Activated CD4-positive, alpha-beta memory T cell treated with anti-CD3 and anti-CD28 coated beads, Interleukin-2, amount 10 ng/mL, durations not matched to agents 7 days and 5 days (primary cell): ENCODE data around the gene SPATA6. TPM values are rescaled to one million over a fixed set of nuclear protein-coding genes. Genes with fewer than 3 reads are reported as not detected.
A peak's percentile ranks its signal among the peaks of the same experiment; 100 is the strongest.
"Not testable (repeated sequence)": the region's sequence is repeated elsewhere in the genome, so short reads cannot be mapped to it uniquely, and the experiment has no call there.

Source experiments
- CTCF ChIA-PET: fragments of 350-600 bp; sonication (Branson Sonifier 250); formaldehyde crosslinking; loops from one replicate; lab custom pipeline; 2021; ENCODE audit warnings: antibody characterized with exemption, inconsistent platforms; lab: Charles Lee
- POLR2A ChIA-PET: fragments of 350-600 bp; sonication (Branson Sonifier 250); formaldehyde crosslinking; loops from one replicate; lab custom pipeline; 2021; ENCODE audit warnings: antibody characterized with exemption; lab: Charles Lee
- DNase-seq: peaks from one replicate; pipeline ENCODE4 v3.0.0-alpha.2; 2020
- H3K27ac Mint-ChIP-seq: one replicate; pipeline ENCODE4 v1.8.0; 2021; ENCODE audit warnings: mild to moderate bottlenecking, mixed read lengths
- H3K27me3 Mint-ChIP-seq: one replicate; pipeline ENCODE4 v1.8.0; 2021; ENCODE audit warnings: mixed read lengths
- H3K36me3 Mint-ChIP-seq: one replicate; pipeline ENCODE4 v1.8.0; 2021; ENCODE audit warnings: low read depth, mixed read lengths
- H3K4me1 Mint-ChIP-seq: one replicate; pipeline ENCODE4 v1.8.0; 2021; ENCODE audit warnings: mixed read lengths
- H3K4me3 Mint-ChIP-seq: one replicate; pipeline ENCODE4 v1.8.0; 2021; ENCODE audit warnings: mild to moderate bottlenecking, mixed read lengths
- H3K9me3 Mint-ChIP-seq: one replicate; pipeline ENCODE4 v1.8.0; 2021; ENCODE audit warnings: mixed read lengths
- total RNA-seq, 2 experiments: library from RNA; stranded (reverse); gene quantifications; one replicate each; pipeline ENCODE4 v1.2.3, GENCODE V29; 2021

The SPATA6 gene
- total RNA-seq = under 1 TPM; 0.40 to 0.55 TPM

- no peaks in the 10 kb centered on the region for H3K36me3 Mint-ChIP-seq
- CTCF ChIA-PET = interaction anchor here (0.5 to 2.5 kb wide), 3 partner anchors 9 to 44 kb away, joined by 3 to 21 read pairs (median 3); no protein-coding TSS in a partner anchor
- peaks cover 23% of the 10 kb centered on the region for H3K27me3 Mint-ChIP-seq
- H3K4me3 Mint-ChIP-seq = peak within 1 kb of the TSS; percentile 73
- no peaks in the 10 kb centered on the region for H3K9me3 Mint-ChIP-seq
- peak; percentile 94 for DNase-seq
- peak within 1 kb of the TSS; percentile 26 for H3K27ac Mint-ChIP-seq
- peaks cover 15% of the 10 kb centered on the region for H3K4me1 Mint-ChIP-seq
- POLR2A ChIA-PET = no interaction called here
Observed at GRCh38 chr1:48471691-48472576, at the start of gene SPATA6. TSS of gene SPATA6 (minus strand) at chr1:48472204. CDS start at chr1:48472008, 196 bp downstream.

GRCh38 chr1:48519896-48520295 lies 47.9 kb upstream of the SPATA6 start:
- H3K4me1 Mint-ChIP-seq, H3K36me3 Mint-ChIP-seq, H3K27ac Mint-ChIP-seq, POLR2A ChIA-PET, DNase-seq, H3K27me3 Mint-ChIP-seq, H3K9me3 Mint-ChIP-seq, H3K4me3 Mint-ChIP-seq: not testable (repeated sequence)
- CTCF ChIA-PET = interaction anchor here (1.3 kb wide), 1 partner anchor 22 kb away, joined by 4 read pairs; no protein-coding TSS in a partner anchor

GRCh38 chr1:48506870-48507269 lies 34.9 kb upstream of the SPATA6 start:
- CTCF ChIA-PET = interaction anchor here (1.5 kb wide), 1 partner anchor 9 kb away, joined by 6 read pairs; no protein-coding TSS in a partner anchor

GRCh38 chr1:48500541-48501450 lies 28.8 kb upstream of the SPATA6 start:
- ChIA-PET POLR2A (no interaction called here), CTCF (interaction anchor here (0.7 kb wide), 1 partner anchor 23 kb away, joined by 3 read pairs; no protein-coding TSS in a partner anchor)
- Mint-ChIP-seq H3K27ac (no peak overlapping the region), H3K27me3 (no peaks in the 10 kb centered on the region), H3K36me3 (no peaks in the 10 kb centered on the region), H3K9me3 (no peaks in the 10 kb centered on the region), H3K4me3 (no peak overlapping the region), H3K4me1 (peaks cover 1% of the 10 kb centered on the region)
- DNase-seq = no peak

More at GRCh38 chr1:48506870-48507269, 34.9 kb upstream of the SPATA6 start:
- Mint-ChIP-seq H3K4me1 (no peaks in the 10 kb centered on the region), H3K9me3 (no peaks in the 10 kb centered on the region), H3K4me3 (no peak overlapping the region), H3K27ac (no peak overlapping the region), H3K36me3 (no peaks in the 10 kb centered on the region), H3K27me3 (peaks cover 3% of the 10 kb centered on the region)
- DNase-seq = no peak
- POLR2A ChIA-PET = no interaction called here

- H3K36me3 Mint-ChIP-seq = no peaks in the 10 kb centered on the region
- CTCF ChIA-PET = interaction anchor here (1.6 to 2.6 kb wide), 2 partner anchors 9 to 27 kb away, joined by 4 to 21 read pairs; partner anchors contain the start of gene SPATA6
- DNase-seq = no peak
Observed at GRCh38 chr1:48499211-48499735, 27.3 kb upstream of the SPATA6 start.

GRCh38 chr1:48498096-48498791 lies 26.2 kb upstream of the SPATA6 start:
- Mint-ChIP-seq H3K36me3 (no peaks in the 10 kb centered on the region), H3K4me3 (no peak overlapping the region), H3K27ac (no peak overlapping the region), H3K27me3 (no peaks in the 10 kb centered on the region), H3K9me3 (no peaks in the 10 kb centered on the region), H3K4me1 (peaks cover 1% of the 10 kb centered on the region)
- ChIA-PET POLR2A (no interaction called here), CTCF (interaction anchor here (0.6 to 2.6 kb wide), 15 partner anchors 8 to 389 kb away, joined by 3 to 21 read pairs (median 4); partner anchors contain the start of gene SPATA6)
- DNase-seq = peak; percentile 66

More at GRCh38 chr1:48499211-48499735, 27.3 kb upstream of the SPATA6 start:
- Mint-ChIP-seq H3K4me1 (peaks cover 1% of the 10 kb centered on the region), H3K4me3 (no peak overlapping the region), H3K27ac (no peak overlapping the region), H3K9me3 (no peaks in the 10 kb centered on the region), H3K27me3 (no peaks in the 10 kb centered on the region)
- POLR2A ChIA-PET = no interaction called here

- Mint-ChIP-seq H3K36me3 (no peaks in the 10 kb centered on the region), H3K4me3 (no peak overlapping the region), H3K4me1 (peaks cover 1% of the 10 kb centered on the region), H3K27me3 (no peaks in the 10 kb centered on the region), H3K9me3 (no peaks in the 10 kb centered on the region), H3K27ac (no peak overlapping the region)
- no peak for DNase-seq
- ChIA-PET POLR2A (no interaction called here), CTCF (no interaction called here)
Observed at GRCh38 chr1:48495911-48496310, 23.9 kb upstream of the SPATA6 start.

GRCh38 chr1:48495166-48495565 lies 23.2 kb upstream of the SPATA6 start:
- H3K36me3 Mint-ChIP-seq = no peaks in the 10 kb centered on the region
- no peak for DNase-seq
- H3K4me3 Mint-ChIP-seq = no peak overlapping the region
- H3K4me1 Mint-ChIP-seq = peaks cover 1% of the 10 kb centered on the region
- H3K9me3 Mint-ChIP-seq = no peaks in the 10 kb centered on the region
- CTCF ChIA-PET = no interaction called here
- H3K27me3 Mint-ChIP-seq = no peaks in the 10 kb centered on the region
- POLR2A ChIA-PET = no interaction called here
- no peak overlapping the region for H3K27ac Mint-ChIP-seq

GRCh38 chr1:48493970-48494769 lies 22.2 kb upstream of the SPATA6 start:
- no peak overlapping the region for H3K27ac Mint-ChIP-seq
- POLR2A ChIA-PET = no interaction called here
- CTCF ChIA-PET = no interaction called here

GRCh38 chr1:48493041-48493440 lies 21.0 kb upstream of the SPATA6 start:
- CTCF ChIA-PET = no interaction called here

More at GRCh38 chr1:48493970-48494769, 22.2 kb upstream of the SPATA6 start:
- Mint-ChIP-seq H3K36me3 (no peaks in the 10 kb centered on the region), H3K4me3 (no peak overlapping the region), H3K27me3 (no peaks in the 10 kb centered on the region), H3K9me3 (no peaks in the 10 kb centered on the region), H3K4me1 (peaks cover 1% of the 10 kb centered on the region)
- no peak for DNase-seq

GRCh38 chr1:48492392-48492791 lies 20.4 kb upstream of the SPATA6 start:
- Mint-ChIP-seq H3K27ac (no peak overlapping the region), H3K9me3 (no peaks in the 10 kb centered on the region), H3K4me1 (no peaks in the 10 kb centered on the region), H3K27me3 (no peaks in the 10 kb centered on the region), H3K36me3 (no peaks in the 10 kb centered on the region), H3K4me3 (no peak overlapping the region)
- POLR2A ChIA-PET = no interaction called here
- CTCF ChIA-PET = no interaction called here
- no peak for DNase-seq

More at GRCh38 chr1:48493041-48493440, 21.0 kb upstream of the SPATA6 start:
- no peaks in the 10 kb centered on the region for H3K4me1 Mint-ChIP-seq
- DNase-seq = no peak
- no peaks in the 10 kb centered on the region for H3K27me3 Mint-ChIP-seq
- H3K4me3 Mint-ChIP-seq = no peak overlapping the region
- POLR2A ChIA-PET = no interaction called here
- no peaks in the 10 kb centered on the region for H3K9me3 Mint-ChIP-seq
- H3K36me3 Mint-ChIP-seq = no peaks in the 10 kb centered on the region
- no peak overlapping the region for H3K27ac Mint-ChIP-seq
